Erythroblast (primary cell): Measurements from ENCODE around the gene ACSL1.

Experiments
- GATA1 ChIP-seq: IDR thresholded peaks from 2 replicates; pipeline ENCODE4 v1.6.1; 2011; ENCODE audit warnings: low read depth, mild to moderate bottlenecking, control low read depth, low read length, moderate library complexity
- POLR2A ChIP-seq: IDR thresholded peaks from 2 replicates; pipeline ENCODE4 v1.6.1; 2011; ENCODE audit warnings: mild to moderate bottlenecking, low read length

DNA sequence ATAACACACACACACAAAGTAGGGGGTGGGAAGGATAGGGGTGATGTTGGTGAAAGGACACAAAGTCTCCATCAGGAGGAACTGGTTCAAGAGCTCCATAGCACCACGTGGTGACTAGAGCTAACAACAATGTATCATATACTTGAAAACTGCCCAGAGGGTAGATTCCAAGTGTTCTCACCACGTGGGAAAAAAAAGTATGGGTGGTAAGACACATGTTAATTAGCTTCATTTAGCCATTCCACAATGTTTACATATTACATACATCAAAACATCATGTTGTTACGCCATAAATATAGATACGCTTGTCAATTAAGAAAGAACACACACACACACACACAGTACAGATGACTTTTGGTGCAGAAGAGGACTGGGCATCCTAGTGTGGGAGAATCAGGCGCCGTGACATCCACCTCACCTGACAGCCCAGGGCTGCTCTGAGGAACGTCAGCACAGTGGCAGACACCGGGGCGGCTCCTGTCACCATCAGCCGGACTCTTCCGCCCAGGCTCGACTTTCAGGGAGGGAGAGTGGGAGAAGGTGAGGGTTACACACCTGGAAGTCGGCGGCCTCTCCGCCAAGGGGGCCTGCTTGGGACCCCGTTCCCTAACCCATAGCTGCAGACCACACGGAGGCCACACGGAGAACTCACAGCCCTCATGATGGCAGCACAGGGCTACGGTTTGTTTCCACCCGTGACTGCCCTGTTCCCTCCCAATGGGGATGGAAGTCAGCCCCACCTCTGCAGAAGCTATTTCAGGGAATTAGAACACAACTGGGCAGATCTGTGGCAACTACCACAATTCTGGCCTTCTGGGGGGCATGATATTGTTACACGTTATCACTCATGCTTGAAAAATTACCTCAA is 60.1 kb downstream of the ACSL1 start:
- TF ChIP-seq POLR2A: no peak
- no peak for TF ChIP-seq GATA1
